ENCODE results near the gene OR6N1.

GRCh38 chr1:158771950-158772866 is at the start of gene OR6N1:
- TF ChIP-seq POLR2A (IDR thresholded peaks at IDR 0.05; ENCODE audit: low read length) (no peak), GATA1 (IDR thresholded peaks at IDR 0.05; ENCODE audit: low read depth, low read length) (no peak)
